ENCODE data around the gene SRRM1. TPM values are rescaled to one million over a fixed set of nuclear protein-coding genes. Genes with fewer than 3 reads are reported as not detected.
"Not testable (repeated sequence)": the region's sequence is repeated elsewhere in the genome, so short reads cannot be mapped to it uniquely, and the experiment has no call there.

SRRM1 gene
- total RNA-seq, 1 donor from 2014 or later, result 261 TPM

- peak overlapping the region; percentile 15 for H3K27ac Mint-ChIP-seq
Measured at GRCh38 chr1:24722073-24723035, 79.3 kb downstream of the SRRM1 start.

More at GRCh38 chr1:24722073-24723035, 79.3 kb downstream of the SRRM1 start:
- intact Hi-C loops (cut with micrococcal nuclease); H3K27me3 Mint-ChIP-seq; H3K9me3 Mint-ChIP-seq; H3K36me3 Mint-ChIP-seq (ENCODE audit: low read depth): not testable (repeated sequence)
- Mint-ChIP-seq H3K4me1 (peaks cover 13% of the 10 kb centered on the region), H3K4me3 (peak overlapping the region; percentile 80)
- peak; percentile 72 for DNase-seq

Other genes with a start within 250 kb of the SRRM1 start
- gene STPG1, start 229.5 kb upstream of the SRRM1 start, total RNA-seq, result 3.8 and 5.0 TPM in 2 replicates
- gene NIPAL3, start 227.5 kb upstream of the SRRM1 start, total RNA-seq, result 25.1 and 26.3 TPM in 2 replicates
- gene RCAN3, start 140.5 kb upstream of the SRRM1 start, total RNA-seq, result 31.2 and 31.6 TPM in 2 replicates
- not detected in 2 replicates for gene NCMAP, start 87.2 kb upstream of the SRRM1 start, total RNA-seq
- gene CLIC4, start 102.1 kb downstream of the SRRM1 start, total RNA-seq, result 15.7 and 17.4 TPM in 2 replicates